GM18505 (cell line): ENCODE data around the gene GARIN5A.

Source experiments
- ATAC-seq: cut with Tn5 transposase; IDR thresholded peaks from one replicate; pipeline ENCODE4 v1.9.1; 2021; ENCODE audit not compliant: unreplicated experiment
- POLR2A ChIP-seq: IDR thresholded peaks from 4 replicates; pipeline ENCODE4 v1.6.1; 2011; ENCODE audit warnings: borderline replicate concordance; ENCODE audit not compliant: insufficient read depth, insufficient read length; ENCODE audit errors: extremely low read depth

Gene GARIN5A

DNA sequence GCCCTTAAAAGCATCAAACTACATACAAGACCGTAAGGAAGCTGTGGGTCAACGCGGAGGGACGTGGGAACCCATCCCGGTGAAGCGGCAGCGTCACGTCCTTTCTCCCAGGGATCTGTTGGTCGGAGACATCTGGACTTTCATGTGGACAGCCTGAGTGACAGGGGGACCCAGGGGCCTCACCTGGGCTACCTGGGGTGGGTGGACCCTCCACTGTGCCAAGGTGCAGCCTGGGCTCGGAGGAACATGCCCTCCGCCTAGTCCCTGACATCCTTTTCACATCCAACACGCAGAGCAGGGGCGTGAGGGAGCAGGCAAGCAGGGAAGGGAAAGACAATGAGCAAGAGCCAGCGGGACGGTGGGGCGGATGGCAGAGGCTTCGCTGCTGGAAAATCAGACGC, 13.8 kb upstream of the GARIN5A start:
- ATAC-seq: no peak
- TF ChIP-seq POLR2A: no peak

DNA sequence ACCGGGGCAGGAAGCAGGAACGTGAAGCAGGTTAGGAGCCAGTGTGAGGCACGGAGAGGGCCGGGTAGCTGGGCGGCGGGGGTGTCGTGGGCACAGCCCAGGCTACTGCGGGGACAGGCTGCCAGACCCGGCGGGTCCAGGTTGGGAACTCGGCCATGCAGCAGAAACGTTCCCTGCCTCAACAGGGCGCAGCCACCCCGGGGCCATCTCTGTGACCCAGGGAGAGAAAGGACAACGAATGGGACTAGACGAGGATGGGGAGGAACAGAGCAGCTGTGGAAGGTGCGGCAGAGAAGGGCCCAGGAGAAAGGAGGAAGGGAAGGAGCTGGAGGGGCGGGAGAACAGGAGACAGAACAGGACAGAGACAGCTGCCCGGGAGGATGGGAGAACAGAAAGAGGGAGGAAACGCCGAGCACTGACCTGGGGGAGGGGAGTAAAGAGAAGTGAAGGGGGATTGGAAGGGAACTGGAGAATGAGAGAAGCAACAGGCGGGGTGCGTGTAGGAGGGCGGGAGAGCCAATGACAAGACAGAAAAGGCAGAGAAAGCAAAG, 12.9 kb upstream of the GARIN5A start:
- ATAC-seq: no peak
- no peak for TF ChIP-seq POLR2A

DNA sequence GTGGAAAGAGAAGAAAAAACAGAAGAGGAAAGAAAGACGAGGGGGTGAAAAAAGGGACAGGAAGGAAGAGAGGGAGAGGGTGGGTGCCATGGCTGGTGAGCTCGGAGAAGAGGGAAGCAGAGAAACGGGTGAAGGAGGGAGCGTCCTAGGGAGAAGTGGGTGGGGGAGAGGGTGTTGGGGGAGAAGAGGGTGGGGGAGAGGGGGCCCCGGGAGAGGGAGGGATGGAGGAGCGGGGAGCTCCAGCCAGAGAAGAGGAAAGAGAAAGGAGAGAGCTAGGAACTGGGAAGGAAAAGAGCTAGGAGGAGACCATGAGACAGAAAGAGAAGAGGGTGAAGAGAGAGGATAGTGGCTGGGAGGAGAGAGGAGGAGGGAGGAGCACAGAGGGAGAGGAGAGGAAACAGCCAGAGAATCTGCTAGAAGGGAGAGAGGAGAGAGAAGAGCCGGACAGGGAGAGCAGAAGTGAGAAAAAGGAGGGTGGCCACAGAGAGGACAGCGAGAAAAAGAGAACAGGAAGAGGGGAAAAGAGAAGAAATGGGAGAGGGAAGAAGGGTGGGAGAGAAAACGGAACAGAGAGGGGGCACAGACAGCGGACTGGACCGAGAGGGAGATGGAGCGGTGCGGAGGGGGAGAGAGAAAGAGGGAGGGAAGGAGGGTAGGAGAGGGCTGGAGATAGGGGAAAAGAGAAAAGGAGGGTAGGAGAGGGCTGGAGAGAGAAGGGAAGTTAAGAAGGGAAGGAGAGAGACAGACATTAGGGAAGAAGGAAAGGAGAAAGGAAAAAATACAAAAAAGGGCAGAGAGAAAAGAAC, 11.9 kb upstream of the GARIN5A start:
- no peak for TF ChIP-seq POLR2A
- ATAC-seq: no peak

DNA sequence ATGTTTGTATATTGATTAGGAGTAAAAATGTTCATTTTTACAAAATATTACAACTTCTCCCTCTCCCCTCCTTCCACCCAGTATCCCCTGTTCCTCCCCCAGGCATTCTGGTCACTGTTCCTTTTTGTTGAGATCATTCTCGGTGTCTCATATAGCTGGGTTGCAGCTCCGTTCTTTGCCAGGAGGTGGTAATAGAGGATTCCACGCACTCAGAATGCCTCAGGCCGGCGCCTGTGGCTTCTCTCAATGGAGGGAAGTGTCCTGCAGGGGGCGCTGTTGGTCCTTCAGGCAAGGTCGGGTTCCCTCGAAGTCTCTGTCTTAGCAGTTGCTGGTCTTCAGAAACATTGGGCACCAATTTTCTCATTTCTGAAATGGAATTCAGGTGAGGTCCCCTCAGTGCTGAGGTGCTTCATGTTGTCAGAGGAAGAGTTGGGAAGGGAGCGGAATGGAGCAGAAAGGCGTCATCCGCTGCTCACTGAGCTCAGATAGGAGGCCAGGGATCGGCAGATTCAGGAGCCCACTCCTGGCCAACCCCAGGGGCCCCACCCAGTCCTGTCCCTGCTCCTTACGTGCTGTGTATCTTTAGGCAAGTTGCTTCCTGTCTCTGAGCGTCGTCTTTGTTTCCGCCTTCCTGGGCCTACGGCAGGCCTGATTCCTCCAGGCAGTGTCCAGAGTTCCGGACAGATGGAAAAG, 10.3 kb upstream of the GARIN5A start:
- ATAC-seq: no peak
- no peak for TF ChIP-seq POLR2A

DNA sequence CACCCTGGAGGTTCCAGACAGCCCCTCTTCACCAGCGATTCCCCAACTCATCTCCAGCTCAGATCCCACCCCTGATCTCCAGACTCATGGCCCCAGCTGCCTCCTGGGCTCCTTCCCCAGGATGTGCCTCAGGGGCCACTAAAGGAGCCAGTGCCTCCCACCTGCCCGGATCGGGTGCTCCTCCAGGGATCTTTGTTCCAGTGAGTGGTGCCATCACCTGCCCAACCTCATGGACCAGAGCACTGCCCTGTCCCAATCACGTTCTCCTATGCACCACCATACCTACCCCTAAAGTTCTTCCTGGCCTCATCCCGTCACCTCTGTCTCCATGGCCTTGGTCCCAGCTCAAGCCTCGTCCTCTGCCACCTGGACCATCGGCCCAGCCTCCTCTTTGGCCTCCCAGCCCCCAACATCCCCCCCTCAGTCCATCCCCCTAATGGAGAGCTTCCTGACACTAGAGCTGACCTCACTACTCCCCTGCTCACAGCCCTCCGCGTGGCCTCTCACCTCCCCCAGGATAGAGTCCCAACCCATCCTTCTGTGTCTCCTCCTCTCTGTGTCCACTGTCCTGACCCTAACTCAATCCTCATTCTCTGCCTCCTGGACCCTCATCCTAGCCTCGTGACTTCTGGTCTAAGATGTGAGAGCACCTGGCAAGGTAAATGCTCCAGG, 8.8 kb upstream of the GARIN5A start:
- no peak for ATAC-seq
- TF ChIP-seq POLR2A: no peak

DNA sequence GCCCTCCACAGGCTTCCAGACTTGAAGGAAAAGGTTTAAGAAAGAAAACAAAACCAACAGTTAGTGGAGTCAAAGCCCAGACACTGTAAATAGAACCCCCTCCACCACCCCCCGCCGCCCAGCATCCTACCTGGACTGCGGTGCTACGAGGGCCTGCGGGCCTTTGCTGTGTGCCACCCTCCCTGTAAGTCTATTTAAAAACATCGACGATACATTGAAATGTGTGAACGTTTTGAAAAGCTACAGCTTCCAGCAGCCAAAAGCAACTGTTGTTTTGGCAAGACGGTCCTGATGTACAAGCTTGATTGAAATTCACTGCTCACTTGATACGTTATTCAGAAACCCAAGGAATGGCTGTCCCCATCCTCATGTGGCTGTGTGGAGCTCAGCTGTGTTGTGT, 6.3 kb upstream of the GARIN5A start:
- TF ChIP-seq POLR2A: no peak
- no peak for ATAC-seq

DNA sequence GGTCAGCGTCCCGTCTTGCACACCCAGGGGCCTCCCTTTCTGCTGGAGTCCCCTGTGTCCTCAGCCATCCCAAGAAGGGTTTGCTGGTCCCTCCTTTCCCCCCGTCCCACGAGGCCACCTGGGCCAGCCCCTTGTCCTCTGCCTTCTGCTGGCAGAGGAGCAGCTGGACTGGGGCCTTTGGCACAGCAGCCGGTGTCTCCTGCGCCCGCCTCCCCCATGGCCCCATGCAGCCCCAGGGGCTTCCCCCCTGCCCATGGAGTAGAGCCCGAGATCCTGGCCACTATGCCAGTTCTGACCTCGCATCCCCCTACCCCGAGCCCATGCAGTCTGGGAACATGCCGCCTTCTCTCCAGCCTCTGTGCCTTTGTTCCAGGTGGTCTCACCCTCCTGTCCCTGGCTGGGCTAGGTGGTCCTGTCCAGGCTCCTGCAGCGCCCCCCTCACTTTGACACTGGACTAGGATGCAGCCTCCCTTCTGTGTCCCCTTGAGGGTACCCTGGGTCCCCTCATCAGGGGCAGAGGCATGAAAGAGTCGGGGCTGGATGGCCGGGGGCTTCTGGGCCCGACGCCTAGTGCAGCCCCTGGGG, 5.7 kb upstream of the GARIN5A start:
- no peak for TF ChIP-seq POLR2A
- ATAC-seq: no peak

DNA sequence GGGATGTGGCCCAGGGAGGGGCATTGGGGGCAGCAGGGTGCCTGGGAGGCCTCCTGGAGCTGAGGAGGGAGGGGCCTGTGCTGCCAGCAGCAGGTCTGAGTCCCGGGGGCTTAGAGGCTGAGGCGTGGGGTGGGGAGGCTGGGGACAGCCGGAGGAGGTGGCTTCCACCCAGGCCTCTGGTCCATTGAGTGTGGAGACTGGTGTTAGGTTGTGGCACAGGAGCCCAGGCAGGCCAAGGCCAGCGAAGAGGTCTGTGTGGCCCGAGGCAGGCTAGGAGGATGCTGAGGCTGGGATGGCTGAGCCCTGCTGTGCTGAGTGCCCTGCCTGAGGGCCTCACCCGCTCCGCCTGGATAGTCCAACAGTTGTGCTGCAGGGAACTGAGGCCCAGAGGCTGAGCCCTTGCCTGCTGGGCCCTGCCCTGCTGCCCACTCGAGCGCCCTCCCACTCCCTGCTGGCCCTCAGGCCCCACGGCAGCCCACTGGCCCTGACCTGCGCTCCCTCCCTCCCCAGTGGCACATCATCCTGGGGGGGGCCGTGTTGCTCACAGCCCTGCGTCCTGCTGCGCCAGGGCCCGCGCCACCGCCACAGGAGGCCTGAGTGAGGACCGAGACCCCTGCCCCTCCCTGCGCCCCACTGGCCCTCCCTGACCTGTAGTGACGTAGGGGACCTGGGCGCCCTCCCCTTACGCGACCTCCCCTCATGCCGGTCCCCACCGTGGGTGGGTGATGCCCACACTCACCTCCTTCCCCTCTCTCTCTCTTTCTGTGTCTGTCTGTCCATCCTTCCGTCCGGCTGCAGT, 4.9 kb upstream of the GARIN5A start:
- TF ChIP-seq POLR2A: no peak
- ATAC-seq: no peak

DNA sequence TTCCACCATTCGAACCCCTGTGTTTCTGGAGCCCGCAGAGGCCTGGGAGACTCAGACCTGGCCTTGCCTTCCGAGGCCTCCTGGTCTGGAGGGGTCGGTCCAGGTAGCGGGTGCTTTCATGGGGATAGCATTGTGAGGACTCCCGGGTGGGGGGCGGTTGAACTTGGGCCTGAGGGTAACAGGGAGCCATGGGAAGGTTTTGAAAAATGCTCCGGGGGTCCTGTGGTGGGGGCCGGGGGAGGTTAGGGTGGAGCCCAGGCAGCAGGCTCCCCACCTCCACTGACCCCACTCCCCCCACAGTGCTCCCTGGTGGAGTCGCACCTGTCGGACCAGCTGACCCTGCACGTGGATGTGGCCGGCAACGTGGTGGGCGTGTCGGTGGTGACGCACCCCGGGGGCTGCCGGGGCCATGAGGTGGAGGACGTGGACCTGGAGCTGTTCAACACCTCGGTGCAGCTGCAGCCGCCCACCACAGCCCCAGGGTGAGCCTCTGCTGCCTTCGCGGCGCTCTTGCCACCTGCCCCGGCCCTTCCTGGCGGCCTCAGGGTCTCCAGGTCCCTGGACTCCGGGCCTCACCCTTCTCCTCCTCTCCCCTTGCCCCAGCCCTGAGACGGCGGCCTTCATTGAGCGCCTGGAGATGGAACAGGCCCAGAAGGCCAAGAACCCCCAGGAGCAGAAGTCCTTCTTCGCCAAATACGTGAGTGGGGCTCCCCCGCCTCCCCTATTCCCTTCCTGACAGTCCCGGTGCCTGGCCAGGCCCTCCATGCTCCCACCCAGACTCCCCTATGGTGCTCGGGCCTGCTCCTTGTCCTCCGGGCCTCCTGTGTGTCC, 3.8 kb upstream of the GARIN5A start:
- no peak for TF ChIP-seq POLR2A

DNA sequence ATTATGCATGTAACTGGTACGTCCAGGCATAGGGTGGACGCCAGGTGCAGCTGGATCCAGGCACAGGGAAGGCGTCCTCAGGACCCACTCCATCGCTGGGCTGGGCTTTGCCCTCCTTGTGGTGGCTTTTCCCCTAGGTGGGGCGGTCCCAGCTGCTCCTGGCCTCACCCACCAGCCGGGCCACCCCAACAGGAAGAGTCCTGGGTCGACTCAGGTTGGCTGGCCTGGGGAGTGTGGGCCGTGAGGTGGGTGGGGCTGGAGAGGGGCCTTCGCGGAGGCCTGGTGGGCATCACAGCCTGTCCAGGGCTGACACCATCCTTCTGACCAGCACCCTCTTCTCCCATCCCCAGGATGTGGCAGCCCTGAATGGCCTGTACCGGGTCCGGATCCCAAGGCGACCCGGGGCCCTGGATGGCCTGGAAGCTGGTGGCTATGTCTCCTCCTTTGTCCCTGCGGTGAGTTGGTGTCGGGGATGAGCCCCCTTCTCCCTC, 3.2 kb upstream of the GARIN5A start:
- TF ChIP-seq POLR2A: no peak
- no peak for ATAC-seq

More for the DNA sequence above, 3.8 kb upstream of the GARIN5A start:
- no peak for ATAC-seq

DNA sequence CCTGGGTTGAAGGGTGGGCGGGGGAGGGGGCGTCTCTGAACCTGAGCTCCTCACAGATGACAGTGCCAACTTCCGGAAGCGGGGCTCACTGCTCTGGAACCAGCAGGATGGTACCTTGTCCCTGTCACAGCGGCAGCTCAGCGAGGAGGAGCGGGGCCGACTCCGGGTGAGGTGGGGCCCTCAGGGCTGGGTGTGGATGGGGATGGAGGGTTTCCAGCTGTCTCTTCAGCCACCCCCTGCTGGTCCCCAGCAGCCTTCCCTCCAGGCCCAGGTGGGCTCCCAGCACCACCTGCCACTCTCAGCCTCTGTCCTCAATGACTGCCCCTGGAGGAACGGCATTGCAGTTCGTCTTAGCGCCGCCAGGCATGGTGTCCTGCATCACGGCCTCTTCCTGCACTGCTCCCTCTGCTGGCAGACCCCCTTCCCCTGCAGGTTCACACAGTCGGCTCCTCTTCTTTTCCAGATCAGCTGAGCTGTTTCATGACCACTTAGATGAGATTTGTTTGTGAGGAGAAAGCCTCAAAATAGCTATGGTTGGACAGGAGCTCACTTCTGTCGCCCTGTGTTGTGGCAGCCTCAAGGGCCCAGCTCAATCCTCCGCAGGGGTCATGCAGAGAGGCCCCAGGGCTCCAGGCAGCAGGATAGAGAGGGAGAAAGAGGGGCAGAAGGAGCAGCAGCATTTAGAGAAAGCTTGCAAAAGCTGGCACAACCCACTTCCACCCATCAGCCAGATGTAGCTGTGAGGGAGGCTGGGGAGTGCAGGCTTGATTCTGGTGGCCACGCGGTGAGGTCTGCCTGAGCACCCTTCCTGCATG, 2.5 kb upstream of the GARIN5A start:
- no peak for ATAC-seq
- TF ChIP-seq POLR2A: no peak

DNA sequence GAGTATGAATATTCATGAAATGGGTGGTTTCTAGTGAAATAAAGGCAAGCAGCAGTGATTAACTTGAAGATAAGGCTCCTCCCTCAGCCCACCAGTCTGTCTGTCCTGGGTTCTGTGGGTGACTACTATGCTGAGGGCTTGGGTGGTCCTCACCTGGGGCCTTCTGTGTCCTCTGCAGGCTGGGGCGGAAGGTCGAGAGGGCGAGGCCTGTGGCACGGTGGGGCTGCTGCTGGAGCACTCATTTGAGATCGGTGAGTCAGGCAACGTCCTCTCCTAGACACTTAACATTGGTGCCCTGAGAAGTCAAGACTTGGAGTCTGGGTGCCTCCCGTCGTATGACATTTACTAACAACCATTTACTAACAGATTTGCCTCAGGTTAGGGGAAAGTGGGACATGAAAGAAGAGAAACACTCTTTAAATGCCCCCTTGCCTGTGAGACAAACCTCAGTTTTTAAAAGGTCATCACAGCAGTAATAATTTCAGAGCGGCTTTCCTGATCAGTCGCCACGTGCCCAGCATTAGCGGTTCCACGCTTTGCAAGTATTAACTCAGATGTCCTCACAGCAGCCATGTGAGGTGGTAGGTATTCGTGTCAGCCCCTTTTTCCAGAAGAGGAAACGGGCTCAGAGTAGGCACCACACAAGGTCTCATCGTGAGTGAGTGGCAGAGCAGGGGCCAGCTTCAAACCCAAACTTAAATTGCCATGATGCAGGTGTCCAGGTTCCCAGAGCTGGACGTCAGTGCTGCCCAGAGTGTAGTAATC, 1.3 kb upstream of the GARIN5A start:
- TF ChIP-seq POLR2A: no peak
- no peak for ATAC-seq
